HG02943 (cell line): ENCODE data around the gene BMERB1.
"Not testable (repeated sequence)": the region's sequence is repeated elsewhere in the genome, so short reads cannot be mapped to it uniquely, and the experiment has no call there.

Source experiments
- ATAC-seq: cut with Tn5 transposase; IDR thresholded peaks from one replicate; pipeline ENCODE4 v1.9.1; 2021; ENCODE audit warnings: mild to moderate bottlenecking, low read depth, moderate library complexity; ENCODE audit not compliant: unreplicated experiment

BMERB1 gene

GRCh38 chr16:15422222-15422621 is 12.2 kb upstream of the BMERB1 start:
- ATAC-seq: no peak

GRCh38 chr16:15425861-15426260 is 8.5 kb upstream of the BMERB1 start:
- ATAC-seq: no peak

DNA sequence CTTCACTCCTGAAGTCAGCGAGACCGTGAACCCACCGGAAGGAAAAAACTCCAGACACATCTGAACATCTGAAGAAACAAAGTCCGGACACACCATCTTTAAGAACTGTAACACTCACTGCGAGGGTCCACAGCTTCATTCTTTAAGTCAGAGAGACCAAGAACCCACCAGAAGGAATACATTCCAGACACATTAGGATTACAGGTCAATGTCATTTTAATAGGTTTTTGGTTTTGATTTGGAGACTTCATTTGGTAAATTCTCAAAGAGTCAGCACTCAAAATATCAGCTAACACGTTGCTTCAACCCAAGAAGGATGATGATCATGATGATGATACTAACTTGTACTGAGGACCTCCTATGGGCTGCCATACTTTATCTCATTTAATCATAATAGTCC is 7.6 kb upstream of the BMERB1 start:
- no peak for ATAC-seq

- ATAC-seq: no peak
These were observed 6.6 kb upstream of the BMERB1 start for GRCh38 chr16:15427648-15428239.

DNA sequence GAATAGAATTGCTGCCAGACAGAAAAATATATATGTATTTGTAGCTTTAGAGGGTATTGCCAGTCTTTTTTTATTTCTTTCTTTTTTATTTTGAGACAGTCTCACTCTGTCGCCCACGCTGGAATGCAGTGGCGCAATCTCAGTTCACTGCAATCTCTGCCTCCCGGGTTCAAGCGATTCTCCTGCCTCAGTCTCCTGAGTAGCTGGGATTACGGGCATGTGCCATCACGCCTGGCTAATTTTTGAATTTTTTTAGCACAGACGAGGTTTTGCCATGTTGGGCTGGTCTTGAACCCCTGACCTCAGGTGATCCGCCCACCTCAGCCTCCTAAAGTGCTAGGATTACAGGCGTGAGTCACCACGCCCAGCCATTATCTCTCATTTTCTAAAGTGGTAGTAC is 3.5 kb upstream of the BMERB1 start:
- ATAC-seq: not testable (repeated sequence)

DNA sequence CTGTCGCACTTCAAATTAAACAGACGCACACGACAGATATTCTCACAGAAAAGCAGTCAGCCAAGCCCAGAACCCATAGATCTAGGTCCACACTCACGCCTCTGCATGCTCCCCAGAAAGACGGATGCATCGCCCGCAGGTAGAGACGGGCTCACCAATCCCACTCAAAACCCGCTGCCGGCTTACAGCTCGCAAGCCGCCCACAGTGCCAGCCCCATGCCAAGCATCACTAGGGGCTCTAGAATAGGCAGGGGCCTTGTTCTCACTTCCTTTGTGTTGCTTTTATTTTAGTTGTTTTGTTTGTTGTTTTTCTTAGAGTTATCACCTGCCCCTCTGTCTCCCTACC is 336 bp upstream of the BMERB1 start:
- ATAC-seq: no peak

DNA sequence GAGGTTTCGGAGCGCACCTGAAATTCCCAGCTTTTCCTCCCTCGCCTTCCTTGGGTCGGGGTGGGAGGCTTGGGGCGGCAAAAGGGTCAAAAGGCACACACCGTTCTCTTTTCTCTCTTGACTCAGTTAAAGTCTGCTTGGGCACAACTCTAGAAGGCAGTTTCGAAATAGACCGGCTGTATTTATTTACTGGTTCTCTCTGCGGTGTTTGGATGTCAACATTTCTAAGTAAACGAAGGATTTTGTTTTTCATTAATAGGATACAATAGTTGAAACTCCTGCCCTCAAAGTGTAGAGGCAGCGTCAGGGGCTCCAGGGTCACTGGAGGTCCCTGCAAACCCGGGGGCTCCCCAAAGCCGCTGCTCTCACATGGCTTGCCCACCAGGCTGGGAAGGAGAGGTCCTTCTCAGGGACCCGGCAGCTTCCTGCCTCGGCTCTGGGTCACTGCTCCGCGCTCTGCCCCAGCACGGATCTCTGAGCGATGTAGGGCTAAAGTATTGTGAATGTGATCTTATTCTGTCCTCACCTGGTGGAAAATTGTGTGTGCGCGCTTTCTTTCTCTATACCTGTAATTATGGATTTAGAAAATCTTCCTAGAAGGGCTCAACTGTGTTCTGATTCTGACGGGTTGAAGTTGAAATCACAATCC is 952 bp downstream of the BMERB1 start:
- ATAC-seq: no peak

DNA sequence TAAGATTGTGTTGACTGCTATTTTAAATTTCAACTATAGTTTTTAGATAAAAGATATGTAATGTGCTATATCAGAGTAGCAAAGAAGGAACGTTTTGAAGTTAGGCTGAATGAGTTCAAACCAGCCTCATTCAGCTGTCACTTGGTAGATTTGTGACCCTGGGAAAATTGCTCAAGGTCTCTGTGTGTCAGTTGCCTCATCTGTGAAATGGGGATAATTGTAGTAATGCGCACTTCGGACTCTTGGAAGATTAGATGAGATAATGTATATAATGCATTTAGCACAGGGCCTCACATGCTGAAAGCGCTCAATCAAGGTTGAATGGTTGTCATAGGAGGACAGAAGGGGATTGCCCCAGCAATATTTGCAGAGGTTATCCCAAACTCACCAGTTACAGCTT is 4.7 kb downstream of the BMERB1 start:
- no peak for ATAC-seq

DNA sequence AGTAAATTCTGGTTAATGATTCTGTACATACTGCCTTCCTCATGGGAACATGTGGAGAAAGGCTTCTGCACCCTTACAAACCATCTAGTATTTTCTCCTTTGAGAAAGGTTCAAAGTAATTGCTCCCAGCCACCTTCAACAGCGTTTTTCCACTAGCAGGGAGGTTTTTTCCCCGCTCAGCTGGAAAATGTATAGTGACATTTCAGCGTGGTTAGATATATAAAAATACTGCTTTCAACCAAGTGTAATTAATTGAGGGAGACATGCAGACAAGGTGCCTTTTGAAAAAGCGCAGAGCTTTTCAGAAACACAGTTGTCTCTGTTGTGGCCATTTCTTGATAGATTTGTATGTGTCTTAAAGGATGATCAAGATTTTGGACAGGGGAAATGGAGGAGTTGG is 5.1 kb downstream of the BMERB1 start:
- no peak for ATAC-seq

DNA sequence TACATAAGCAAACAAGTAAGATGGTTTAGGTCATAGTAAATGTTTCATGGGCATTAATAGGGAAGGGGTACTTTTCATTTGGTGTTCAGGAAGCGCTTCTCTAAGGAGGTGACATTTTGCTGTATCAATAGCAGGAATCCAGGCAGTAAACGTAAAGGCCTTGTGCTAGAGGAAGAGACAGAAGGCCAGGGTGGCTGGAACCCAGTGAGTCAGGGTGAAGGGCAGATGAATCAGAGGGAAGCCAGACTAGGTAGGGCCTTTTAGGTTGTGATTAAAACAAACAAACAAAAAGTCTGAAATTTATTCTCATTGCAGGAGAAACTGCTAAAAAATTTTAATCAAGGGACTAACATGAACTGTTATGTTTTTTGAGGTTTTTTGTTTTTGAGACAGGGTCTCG is 6.5 kb downstream of the BMERB1 start:
- ATAC-seq: no peak

GRCh38 chr16:15442140-15442539 is 7.8 kb downstream of the BMERB1 start:
- not testable (repeated sequence) for ATAC-seq

GRCh38 chr16:15443753-15444152 is 9.4 kb downstream of the BMERB1 start:
- ATAC-seq: no peak

GRCh38 chr16:15444264-15444663 is 9.9 kb downstream of the BMERB1 start:
- ATAC-seq: no peak

DNA sequence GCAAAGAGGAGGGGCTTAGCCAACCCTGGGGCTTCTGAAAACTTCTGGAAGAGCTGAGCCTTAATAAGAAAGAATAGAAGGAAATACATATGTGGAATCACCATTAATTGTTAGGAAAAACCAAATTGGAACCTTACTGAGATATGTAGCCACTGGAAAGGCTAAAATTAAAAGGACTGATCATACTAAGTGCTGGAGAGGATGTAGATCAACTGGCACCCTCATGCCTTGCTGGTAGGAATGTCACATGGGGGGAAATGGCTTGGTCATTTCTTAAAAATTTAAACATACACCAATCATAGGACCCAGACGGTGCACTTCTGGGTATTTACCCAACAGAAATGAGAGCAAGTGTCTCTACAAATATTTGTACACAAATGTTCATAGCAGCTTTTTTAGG is 11.1 kb downstream of the BMERB1 start:
- ATAC-seq: no peak

- ATAC-seq: no peak
These were observed 12.5 kb downstream of the BMERB1 start for GRCh38 chr16:15446901-15447300.

- no peak for ATAC-seq
These were observed 16.2 kb downstream of the BMERB1 start for GRCh38 chr16:15450624-15451023.

DNA sequence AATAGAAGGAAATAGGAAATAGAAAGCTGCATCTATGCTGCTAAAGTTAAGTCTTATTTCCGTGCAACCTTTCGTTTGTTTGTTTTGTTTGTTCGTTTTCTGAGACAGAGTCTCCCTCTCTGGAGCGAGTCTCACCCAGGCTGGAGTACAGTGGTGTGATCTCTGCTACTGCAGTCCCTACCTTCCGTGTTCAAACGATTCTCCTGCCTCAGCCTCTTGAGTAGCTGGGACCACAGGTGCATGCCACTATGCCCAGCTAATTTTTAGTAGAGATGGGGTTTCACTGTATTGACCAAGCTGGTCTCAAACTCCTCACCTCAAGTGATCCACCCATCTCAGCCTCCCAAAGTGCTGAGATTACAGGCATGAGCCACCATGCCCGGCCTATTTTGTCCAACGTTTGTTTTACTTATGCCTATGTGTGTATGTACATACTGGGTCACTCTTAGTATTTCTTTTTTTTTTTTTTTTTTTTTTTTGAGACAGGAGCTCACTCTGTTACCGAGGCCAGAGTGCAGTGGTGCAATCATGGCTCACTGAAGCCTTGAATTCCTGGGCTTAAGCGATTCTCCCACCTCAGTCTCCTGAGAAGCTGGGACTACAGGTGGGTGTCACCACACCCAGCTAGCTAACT is 16.8 kb downstream of the BMERB1 start:
- ATAC-seq: no peak

GRCh38 chr16:15452246-15452855 is 18.0 kb downstream of the BMERB1 start:
- ATAC-seq: no peak

DNA sequence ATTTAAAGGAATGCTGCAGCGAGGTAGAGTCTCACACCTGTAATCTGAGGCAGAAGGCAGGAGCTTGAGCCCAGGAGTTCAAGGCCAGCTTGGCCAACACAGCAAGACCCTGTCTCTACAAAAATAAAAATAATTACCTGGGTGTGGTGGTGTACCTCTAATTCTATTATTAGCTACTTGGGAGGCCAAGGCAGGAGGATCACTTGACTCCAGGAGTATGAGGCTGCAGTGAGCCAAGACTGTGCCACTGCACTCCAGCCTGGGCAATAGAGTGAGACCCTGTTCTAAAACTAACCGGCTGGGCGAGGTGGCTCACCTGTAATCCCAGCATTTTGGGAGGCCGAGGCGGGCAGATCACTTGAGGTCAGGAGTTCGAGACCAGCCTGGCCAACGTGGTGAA is 18.9 kb downstream of the BMERB1 start:
- ATAC-seq: not testable (repeated sequence)

- not testable (repeated sequence) for ATAC-seq
These were observed 20.5 kb downstream of the BMERB1 start for GRCh38 chr16:15454933-15455332.

DNA sequence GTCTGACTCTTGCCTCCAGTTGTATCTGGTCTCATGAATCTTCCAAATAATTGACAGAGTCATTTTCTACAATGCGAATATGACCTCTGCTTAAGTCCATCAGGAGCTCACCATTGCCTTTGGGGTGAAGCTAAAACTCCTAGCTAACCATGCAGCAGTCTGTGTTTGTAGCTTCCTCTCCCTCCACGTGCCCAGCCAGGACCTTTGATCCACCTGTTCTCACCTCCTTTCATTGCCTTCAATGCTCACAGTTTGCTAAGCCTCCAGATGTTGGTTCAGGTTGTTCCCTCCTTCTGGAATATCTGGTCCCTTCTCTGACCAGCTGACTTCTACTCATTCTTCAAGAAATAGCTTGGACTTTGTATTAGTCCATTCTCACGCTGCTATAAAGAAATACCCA is 23.0 kb downstream of the BMERB1 start:
- no peak for ATAC-seq

DNA sequence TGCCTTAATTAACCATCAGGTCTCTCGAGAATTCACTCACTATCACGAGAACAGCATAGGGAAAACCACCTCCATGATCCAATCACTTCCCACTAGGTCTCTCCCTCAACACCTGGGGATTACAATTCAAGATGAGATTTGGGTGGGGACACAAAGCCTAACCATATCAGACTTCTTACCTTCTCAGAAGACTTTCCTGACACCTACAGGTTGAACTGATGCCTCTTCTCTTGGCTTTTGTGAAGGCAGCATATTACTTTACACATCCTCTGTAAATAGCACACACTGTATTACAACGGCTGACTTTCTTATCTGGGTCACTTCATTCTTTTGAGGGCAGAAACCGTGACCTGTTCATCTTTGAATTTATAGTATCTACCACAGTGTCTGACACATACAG is 23.6 kb downstream of the BMERB1 start:
- no peak for ATAC-seq
